HT1080 (cell line): Measurements from ENCODE around the gene UFSP2. TPM values are rescaled to one million over a fixed set of nuclear protein-coding genes. Genes with fewer than 3 reads are reported as not detected.

Source experiments
- DNase-seq: peaks from one replicate; pipeline ENCODE4 v3.0.0-alpha.2; 2015; ENCODE audit warnings: low read depth
- polyA plus RNA-seq, 2 experiments: library from polyadenylated mRNA; depleted of rRNA; stranded (reverse); fragments of >200 nt; gene quantifications; 2 replicates each; pipeline ENCODE4 v1.2.3, GENCODE V29; 2015
- total RNA-seq: library from RNA; depleted of rRNA; stranded (reverse); fragments of >200 nt; shearing (Covaris generic); gene quantifications from 2 replicates; pipeline ENCODE4 v1.2.3, GENCODE V29; 2014; rRNA removed

Gene UFSP2, protein sequence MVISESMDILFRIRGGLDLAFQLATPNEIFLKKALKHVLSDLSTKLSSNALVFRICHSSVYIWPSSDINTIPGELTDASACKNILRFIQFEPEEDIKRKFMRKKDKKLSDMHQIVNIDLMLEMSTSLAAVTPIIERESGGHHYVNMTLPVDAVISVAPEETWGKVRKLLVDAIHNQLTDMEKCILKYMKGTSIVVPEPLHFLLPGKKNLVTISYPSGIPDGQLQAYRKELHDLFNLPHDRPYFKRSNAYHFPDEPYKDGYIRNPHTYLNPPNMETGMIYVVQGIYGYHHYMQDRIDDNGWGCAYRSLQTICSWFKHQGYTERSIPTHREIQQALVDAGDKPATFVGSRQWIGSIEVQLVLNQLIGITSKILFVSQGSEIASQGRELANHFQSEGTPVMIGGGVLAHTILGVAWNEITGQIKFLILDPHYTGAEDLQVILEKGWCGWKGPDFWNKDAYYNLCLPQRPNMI
- 20.3 and 23.1 TPM in 2 replicates for total RNA-seq
- polyA plus RNA-seq (2015; cell fraction: cytosol; rRNA removed) = 19.9 and 24.8 TPM in 2 replicates
- 17.7 and 20.1 TPM in 2 replicates for polyA plus RNA-seq (2015; cell fraction: nucleus; rRNA removed)

DNA sequence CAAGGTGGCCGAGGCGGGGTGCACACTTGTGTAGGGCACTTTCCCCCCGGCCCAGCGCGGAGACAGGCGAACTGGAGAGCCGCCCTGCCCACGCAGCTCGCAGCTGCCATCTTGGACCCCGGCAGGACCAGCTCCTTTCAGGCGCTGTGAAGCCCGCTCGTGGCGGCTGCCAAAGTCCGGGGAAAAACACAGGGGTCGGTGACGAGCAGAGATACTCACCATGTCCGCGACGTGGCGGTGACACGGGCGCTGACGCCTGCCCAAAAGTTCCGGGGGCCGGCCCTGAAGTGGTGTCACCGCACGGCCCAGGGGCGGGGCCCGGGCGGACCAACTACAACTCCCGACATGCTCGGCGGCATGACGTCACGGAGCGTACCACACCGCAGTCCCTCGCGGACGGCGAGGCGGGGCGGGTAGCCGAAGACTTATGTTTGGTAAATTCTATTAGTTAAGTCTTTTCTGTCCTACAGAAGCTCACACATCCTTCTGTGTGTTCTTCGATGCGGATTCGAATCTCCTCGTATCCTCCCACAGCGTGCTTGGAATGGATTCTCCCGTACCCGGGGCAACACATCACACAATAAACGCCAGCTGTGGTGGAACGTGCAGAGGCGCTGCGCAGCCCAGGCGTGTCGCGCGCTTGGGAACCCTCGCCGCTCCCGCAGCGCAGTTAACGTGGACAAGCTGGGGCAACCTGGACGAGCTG, at the start of gene UFSP2:
Gene UFSP2 (minus strand): TSS at position 318 of the 706 bp plus-strand sequence. CDS start 96 bp downstream, at position 222.
- DNase-seq = peak; percentile 78

DNA sequence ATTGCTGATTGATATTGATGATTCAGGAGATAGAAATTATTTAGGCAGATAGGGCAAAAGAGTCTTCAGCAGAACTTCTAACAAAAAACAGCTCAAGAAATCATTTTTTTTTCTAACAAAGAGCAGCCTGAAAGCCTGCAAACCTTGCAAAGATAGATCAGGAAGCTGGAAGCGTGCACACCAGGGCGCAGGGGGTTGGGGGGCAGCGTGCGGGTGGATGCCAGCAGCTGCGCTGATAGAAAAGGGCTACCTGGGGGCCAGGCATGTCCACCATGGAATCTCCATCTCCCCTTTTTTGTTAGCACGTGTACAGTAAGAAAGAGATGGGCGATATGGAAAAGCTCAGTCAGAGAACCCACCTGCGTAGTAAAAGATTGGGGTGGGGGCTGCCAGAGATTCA, 47.5 kb upstream of the UFSP2 start:
- DNase-seq = no peak

DNA sequence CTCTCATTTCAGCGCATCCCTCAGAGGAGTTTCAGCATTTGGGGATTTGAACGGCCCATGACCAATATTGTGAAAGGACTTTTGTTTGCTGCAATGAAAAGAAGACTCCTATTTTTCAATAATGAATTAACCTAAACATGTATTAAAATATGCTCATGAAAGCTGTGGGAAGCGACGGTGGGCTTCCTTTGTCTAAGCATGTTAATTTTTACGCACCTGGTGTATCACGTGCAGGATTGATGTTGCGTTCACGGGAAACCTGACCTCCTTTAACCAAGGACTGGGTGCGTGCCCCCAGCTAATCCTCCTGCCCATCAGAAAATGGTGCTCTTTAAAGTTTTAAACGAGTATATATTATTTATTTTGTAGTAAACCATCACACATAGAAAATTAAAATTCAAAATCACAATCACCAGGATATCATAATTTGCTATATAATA, 46.4 kb upstream of the UFSP2 start:
- no peak for DNase-seq

DNA sequence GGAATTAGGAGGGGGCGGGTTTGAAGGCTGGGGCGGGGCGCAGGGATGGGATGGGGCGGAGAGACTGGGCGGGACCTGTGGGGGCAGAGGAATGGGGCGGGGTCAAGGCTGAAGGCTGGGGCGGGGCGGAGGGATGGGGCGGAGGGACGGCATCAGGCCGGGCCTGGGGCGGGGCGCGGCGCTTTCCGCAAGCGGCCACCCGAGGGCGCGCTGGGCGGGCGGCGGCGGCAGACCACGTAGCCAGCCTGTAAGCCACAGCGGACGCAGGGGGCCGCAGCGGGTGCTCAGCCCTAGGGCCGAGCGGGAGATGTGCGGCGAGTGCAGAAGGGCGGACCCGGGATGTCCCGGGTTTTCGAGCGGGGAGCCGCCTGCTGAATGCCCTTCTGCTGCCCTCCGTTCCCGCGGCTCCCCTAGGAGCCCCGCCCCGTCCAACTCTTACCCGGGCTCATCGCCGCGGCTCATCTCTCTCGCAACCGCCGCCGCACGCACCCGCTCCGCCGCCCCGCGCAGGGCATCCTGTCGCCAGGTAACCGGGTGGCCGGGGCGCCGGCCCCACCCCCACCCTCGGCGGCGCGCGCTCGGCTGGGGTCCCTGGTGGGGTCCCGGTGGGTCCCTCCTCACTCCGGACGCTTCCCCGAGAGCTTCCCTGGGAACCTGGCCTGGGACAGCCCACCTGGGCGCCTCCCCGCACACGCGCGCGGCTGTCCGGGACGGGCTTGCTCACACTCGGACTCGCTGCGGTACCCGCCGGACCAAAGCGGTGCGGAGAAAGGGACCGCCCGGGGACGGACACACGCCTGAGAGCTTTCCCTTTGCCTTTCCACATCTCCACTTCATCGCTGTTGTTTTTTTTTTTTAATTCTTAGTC, 45.7 kb upstream of the UFSP2 start, which contains the start of gene CCDC110:
Gene CCDC110 (minus strand): TSS at position 499 of the 868 bp plus-strand sequence. CDS start 50 bp downstream, at position 449.
- DNase-seq = peak; percentile 80

DNA sequence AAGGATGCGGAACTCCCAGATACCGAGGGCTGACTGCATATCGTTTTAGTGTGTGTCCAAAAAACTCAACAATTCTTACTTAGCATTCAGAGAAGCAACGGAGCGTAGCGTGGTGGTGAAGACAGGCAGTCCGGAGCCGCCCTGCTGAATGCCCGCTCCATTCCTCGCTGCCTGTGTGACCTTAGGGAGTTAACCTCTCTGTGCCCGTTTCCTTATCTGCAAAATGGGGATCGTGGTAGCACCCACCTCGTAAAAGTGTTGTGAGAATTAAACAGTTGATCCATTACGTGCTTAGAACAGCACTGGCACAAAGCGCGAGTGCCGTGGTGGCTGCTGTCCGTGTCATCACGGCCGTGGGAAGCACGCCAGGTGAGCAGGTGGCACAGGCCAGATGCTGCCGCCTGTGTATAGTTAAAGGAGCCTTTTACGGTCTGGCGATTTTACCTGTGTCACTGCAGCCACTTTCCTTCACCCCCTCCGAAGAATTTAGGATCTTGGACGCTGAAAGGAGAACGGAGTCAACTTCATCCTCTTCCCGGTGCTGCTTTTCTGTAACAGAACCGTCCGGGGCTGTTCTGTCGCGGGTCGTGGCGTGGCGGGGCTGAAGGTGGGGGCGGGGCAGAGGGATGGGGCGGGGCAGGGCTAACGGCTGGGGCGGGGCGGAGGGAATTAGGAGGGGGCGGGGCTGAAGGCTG, 44.9 kb upstream of the UFSP2 start:
- peak; percentile 17 for DNase-seq

DNA sequence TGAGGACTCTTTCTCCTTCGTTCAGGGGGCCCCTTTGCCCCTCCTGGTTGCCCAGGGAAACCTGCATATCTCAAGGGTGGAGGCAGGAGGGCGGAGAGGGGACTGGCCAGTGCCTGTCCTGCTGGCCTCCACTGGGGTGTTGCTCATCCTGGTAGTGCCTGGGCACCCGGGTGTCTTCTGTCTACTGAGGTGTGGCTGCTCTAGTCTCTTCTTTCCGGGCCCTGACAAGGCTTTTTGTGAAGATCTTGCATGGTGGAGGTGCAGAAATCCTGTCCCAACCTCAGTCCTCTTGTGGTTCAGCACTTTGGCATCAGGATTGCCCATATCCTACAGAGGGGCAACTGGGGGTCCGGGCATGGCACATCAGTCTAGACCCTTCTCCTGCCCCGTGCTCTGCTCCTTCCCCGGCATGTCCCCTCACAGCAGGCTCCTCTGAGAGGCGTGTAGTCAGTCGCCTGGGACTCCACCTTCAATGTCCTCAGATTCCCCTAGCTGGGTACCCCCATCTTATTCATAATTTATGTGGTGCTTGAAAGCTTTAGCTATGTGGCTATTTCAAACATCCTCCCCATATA, 43.9 kb upstream of the UFSP2 start:
- DNase-seq = no peak

DNA sequence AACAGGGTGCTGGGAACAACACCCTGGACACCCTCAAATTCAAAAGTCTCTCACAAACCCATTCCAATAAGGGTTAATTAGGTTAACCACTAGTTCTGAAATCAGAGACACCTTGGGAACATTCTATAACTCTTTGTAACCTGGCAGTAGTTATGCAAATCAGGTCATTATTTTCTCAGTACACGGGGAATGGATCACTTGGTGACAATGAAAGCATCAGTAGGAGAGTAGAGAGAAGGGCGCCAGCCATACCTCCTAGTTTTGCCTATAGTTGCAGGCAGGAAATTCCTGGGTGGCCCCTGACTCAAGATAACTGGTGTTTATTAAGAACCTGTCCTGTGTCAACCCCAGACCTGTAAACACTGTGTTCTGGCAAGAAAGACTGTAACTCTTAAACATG, 43.2 kb upstream of the UFSP2 start:
- DNase-seq = no peak

DNA sequence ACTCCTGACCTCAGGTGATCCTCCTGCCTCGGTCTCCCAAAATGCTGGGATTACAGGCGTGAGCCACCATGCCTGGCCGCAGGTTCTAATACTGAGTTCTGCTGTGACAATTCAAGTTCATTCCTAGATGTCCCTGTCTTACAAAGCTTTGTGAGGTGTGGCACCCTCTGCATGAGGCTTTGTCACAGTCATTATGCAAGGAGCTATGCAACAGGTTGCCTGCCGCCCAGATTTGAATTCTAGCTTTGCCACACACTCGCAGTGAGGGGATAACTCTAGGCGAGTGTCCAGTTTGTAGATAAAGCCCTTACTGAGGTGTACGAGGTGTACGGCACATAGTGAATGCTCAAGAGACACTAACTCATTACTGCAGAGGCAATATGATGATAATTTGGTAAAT, 42.2 kb upstream of the UFSP2 start:
- no peak for DNase-seq

DNA sequence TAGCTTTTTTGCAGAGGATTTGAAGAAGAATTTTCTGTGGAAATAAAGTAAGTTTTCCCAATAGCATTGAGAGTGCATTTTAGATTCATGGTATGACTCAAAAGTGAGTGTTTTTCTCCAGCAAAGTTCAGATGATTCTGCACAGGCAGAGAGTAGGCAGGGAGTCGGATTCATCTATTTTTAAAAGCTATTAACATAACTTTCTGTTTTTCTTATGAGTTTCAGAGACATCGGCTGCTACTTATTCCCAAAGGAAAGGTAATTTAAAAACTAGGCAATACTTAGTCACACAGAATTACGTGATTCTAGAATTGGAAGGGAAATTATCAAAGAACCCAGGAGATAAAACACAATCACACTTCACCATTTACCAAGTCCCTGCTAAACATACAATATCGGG, 41.3 kb upstream of the UFSP2 start:
- no peak for DNase-seq

DNA sequence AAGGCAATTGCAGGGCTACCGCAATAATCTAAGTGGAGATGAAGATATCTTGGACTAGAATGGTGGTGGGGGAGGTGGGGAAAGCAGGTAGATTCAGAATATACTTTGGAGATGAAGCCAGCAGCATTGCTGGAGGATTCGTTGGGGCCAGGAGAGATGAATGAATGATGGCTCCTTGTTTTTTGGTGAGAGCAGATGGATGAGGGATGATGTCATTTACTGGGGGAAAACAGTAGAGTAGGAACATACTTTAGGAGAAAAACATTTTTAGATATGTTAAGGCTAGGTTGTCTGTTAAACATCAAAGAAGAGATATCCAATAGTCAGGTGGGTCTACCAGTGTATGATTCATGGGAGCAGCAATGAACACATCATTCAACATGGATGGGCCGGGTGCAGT, 39.9 kb upstream of the UFSP2 start:
- no peak for DNase-seq

DNA sequence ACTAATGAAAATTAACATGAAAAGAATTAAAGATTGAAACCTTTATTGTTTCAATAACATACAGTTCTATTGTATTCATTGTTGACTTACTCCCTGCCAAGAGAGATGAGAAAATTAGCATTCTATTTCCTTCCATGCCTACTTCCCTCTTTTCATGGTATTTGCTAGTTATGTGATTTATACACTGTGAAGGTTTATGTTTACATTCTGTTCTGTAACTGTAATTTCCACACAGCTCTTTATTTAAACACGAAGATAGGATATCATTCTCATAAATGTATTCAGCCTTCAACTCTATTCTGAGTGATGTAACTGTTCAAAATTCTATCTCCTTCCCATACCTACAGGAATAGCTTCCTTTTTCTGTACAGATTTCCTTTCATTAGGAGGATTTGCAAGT, 39.1 kb upstream of the UFSP2 start:
- no peak for DNase-seq

DNA sequence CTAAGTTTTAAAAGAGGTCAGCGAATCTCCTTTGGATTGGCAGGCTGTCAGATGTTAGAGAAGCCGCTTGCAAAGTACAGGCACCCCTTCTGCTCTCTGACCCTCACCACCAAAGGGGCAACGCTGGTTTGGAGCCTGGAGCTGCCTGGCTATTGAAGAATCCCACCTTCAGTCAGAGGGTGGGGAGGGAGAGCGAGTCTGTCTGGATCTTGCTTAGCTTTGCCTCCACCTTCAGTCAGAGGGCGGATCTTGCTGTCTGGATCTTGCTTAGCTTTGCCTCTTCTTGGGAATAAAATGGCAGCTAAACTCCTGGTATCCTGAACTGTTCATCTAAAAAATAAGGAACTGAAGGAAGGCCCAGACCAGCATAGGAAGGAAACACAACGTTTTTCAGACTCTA, 38.4 kb upstream of the UFSP2 start:
- no peak for DNase-seq

DNA sequence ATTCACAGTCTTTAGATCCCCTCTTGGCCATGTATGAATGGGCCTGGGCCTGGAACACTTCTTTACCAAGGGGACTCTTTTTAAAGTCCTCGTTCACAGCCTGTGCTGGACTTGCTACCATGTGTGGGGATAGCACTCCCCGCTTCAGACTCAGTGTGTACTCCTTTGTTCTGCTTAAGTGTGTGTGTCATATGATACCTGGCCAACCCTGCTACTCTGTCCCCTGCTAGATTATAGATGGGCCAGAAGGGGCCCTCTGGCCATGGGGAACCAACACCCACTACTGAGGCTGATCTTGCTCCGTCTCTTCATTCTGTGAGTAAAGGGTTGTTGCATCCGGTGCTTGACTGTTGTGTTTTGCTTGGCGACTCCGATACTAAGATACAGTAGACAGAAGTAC, 37.8 kb upstream of the UFSP2 start:
- DNase-seq = no peak

DNA sequence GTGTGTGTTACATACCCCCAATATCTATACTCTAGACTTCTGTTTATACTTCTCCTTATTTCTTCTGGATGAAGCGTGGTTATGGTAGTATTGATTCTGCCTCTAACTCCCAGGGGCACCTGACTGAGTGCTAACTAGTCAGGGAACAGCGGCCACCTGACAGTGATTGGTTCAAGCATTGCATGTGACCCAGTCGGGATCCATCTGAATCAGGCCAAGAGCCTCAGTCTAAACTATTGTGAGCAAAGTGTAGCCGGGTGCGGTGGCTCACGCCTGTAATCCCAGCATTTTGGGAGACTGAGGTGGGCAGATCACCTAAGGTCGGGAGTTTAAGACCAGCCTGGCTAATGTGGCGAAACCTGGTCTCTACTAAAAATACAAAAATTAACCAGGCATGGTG, 35.8 kb upstream of the UFSP2 start:
- no peak for DNase-seq

DNA sequence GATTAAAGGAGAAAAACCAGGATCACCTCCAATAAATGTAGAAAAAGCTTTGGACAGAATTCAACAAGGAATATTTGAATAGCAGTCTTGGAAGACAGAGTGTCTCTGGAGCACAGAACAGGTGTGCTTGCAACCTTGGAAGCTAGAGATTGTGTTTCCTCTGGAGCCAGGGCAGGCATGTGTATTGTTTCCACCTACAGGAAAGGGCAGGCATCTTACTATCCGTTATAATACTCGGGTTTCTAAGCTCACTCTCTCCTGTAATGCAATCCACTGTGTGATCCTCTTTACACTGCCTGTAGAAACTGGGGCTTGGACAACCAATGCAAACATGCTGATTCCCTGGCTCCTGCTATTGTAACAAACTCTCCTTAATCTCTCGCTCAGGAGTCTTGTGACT, 31.4 kb upstream of the UFSP2 start:
- DNase-seq = peak; percentile 28

DNA sequence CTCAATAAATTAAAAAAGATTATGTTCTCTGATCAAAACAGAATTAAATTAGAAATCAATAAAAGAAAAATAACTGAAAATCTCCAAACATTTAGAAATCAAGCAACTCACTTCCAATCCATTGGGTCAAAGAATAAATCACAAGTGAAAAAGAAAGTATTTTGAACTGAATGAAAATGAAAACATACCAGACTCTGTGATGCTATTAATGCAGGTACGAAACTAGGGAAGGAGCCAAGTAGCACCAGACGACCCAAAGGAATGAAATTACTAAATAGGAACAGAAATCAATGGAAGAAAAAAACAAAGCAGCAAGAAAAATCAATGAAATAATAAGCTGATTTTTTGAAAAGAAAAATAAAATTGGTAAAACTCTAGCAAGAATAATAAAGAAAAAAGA, 30.4 kb upstream of the UFSP2 start:
- no peak for DNase-seq

DNA sequence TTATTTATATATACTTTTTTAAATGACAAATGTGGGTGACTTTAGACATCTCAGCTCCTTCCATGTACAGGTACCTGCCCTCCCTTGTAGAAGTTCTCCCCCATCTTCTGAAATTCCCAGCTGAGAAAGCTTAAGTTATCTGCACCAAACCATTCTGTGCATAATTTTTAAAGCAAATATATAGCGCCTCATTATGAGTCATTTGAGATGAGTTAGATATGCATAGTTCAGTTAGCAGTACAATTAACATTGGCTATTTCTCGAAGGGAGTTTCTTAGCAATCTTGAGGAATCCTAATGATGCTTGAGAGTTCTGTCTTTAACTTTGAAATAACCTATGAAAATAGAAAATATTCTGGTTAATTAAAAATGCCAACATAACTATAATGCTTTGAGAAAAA, 19.4 kb upstream of the UFSP2 start:
- DNase-seq = no peak

DNA sequence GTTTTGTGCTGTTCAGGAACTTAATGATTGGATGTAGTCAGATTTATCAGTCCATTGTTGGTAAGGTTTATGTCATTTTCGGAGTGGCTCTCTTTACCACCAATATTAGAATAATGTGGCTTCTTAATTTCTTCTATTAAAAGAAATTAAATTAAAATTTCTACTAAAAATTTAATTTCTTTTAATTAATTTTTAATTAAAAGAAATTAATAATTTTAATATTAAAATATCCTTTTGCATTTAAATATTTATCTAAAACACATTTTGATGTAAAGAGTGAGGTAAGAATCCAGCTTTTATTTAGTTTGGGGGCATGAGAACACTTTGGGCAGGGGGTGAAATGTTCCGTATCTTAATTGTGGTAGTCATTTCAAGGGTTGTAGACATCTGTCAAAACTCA, 15.7 kb upstream of the UFSP2 start:
- no peak for DNase-seq

DNA sequence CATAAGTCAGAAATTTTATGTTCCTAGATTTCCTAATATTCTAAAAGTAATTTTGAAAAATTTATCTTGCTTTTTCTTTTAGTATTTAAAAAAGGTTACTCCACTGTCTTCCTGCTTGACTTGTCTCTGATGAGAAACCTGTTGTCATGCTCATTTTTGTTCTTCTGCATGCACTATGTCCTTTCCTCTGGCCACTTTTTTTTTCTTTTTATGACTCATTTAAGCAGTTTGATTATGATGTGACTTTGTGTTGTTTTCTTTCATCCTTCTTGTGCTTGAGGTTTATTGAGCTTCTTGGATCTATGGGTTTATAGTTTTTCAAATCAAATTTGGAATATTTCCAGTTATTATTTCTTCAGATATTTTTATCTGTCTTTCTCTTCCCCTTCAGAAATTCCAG, 12.0 kb upstream of the UFSP2 start:
- DNase-seq = no peak

DNA sequence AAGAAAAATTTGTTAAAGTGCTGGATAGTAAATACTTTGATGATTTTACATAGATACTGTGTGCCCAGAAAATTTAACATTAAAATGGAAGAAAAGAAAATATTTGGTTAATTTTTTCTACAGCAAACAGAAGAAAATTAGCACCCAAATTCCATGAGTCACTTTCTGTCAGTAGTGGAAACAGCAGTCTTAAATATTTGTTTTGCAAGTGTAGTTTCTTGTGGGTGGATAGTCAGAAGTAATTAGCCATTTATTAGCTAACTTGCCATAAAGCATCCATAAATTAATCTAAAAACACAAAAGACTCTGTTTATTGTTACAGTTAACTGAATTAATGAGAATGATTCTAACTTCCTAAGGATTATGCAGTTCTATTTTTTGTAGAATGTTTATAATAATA, 9.7 kb upstream of the UFSP2 start:
- no peak for DNase-seq
